GOT3 (cell line): ENCODE measurements around the gene GRIK5.

ENCODE experiments used
- DNase-seq: peaks from one replicate; lab custom pipeline; 2025; ENCODE audit warnings: mixed read lengths; lab: John Stamatoyannopoulos, UW

GRIK5 gene

GRCh38 chr19:42076380-42076944 lies 6.5 kb upstream of the GRIK5 start:
- no peak for DNase-seq

GRCh38 chr19:42075616-42076379 lies 5.8 kb upstream of the GRIK5 start, which contains the start of gene ZNF574:
Gene ZNF574 (plus strand): TSS chr19:42076166. CDS start chr19:42078607, 2,441 bp downstream.
- DNase-seq: peak; percentile 92

DNA sequence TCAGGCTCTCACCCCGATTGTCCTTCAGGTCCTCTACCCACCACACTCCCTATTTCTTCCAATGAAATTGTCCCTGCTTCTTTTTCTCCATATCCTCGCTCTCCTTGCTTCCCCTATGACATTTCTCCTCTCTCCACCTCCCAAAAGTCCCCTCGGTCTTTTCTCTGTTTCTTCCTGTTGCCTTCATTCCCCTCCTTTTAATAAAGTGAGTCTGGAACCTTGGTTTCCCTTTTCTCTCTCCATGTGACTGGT lies 5.3 kb upstream of the GRIK5 start:
- DNase-seq: no peak

- no peak for DNase-seq
These were observed 4.7 kb upstream of the GRIK5 start for GRCh38 chr19:42074513-42075363.

DNA sequence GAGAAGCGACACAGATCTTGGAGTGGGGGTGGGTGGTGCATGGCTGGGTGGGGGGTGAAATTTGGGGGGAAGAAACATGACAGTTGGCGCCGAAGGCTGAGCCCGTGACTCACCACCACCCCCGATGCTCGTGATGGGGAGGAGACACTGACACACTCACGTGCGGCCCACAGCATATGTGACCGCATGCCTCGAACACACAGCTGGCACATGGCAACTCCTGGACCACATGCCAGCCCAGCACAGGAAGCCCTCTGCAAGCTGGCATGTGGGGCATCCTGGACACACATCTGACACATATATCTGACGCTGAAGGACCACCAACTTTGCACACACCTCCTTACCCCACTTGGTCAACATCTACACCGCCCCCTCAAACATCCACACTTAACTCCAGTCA lies 1.2 kb upstream of the GRIK5 start:
- DNase-seq: no peak

DNA sequence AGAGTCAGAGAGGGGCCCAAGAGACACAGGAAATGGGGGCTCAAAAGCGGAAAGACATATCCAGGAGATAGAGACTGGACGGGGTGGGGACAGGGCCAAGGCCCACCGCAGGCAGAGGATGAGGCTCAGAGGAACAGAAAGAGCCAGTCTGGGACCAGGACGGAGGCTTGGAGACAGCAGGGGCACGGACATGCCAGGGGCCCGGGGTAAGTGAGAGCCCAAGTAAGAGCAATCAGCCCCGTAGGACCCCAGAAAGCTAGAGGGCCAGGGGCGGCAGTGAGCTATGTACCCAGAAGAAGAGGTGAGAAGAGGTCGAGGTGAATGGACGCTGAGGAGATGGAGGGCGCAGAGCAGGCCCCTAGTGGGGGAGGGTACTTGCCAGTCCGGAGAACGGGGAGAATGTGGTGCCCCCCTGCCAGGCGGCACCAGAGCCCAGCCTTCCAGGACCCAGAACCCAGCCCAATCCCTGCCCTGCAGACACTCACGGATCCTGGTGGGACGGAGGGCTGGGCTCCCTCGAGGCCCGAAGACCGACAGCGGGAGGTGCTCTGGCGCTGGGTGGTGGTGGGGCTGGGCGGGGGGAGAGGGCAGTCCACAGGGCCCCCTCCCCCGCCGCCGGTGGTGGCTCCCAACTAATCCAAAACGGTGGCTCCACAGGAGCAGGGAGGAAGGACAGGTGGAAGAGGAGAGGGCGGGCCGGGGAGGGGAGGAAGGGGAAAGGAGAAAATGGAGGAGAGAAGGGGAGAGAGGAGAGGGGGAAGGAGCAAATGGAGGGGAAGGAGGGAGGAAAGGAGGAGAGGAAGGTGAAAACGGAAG lies 1.0 kb downstream of the GRIK5 start:
- DNase-seq: no peak

- DNase-seq: no peak
These were observed 1.6 kb downstream of the GRIK5 start for GRCh38 chr19:42068361-42068755.

- no peak for DNase-seq
These were observed 2.6 kb downstream of the GRIK5 start for GRCh38 chr19:42067315-42067888.

DNA sequence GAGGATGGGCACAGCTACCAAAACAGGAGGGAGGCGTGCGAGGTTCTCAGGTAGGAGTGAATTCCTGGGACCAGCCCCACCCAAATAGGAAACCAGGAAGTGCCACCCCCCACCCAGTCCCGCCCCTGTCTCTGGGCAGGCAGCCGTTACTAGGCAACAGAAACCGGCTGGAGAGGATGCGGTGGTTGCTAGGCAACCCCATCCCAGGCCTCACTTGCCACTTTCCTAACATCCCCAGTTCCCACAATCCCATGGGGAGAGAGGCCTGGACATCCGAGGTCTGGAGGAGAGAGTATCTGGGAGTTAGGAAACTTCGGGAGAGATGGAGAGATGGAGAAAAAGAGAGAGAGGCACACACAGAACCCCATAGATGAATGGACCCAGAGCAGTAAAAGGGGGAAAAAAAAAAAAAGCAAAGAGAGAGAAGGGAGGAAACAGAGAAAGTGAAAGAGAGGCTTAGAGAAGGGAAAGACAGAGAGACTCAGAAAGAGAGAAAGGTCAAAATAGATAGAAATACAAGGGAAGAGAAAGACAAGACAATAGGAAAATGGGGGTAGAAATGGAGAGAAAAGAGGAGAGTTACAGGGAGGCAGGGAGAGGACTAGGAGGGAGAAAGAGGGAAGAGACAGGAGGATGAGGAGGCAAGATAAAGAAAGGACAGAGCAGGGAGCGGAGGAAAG lies 3.8 kb downstream of the GRIK5 start:
- no peak for DNase-seq

DNA sequence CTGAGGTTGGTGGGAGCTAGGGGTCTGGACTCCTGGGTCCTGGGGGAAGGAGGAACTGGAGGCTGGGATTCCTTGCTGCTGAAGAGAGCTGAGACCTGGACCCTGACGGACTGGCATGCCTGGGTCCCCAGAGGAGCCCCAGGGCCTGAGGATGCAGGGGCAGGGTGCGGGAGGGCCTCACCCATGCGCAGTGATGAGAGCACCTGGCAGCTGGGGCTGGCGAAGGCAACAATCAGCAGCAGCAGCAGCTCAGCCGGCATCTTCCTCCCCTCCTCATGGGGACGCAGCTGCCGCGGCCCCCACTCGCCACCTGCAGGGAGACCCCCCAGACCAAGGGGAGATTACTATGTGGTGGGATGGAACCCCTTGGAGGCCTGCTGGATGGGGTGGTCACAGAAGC lies 4.5 kb downstream of the GRIK5 start:
- no peak for DNase-seq

- DNase-seq: no peak
These were observed 5.0 kb downstream of the GRIK5 start for GRCh38 chr19:42065051-42065450.

GRCh38 chr19:42064432-42064831 lies 5.6 kb downstream of the GRIK5 start:
- no peak for DNase-seq

GRCh38 chr19:42062381-42062780 lies 7.6 kb downstream of the GRIK5 start:
- DNase-seq: no peak

DNA sequence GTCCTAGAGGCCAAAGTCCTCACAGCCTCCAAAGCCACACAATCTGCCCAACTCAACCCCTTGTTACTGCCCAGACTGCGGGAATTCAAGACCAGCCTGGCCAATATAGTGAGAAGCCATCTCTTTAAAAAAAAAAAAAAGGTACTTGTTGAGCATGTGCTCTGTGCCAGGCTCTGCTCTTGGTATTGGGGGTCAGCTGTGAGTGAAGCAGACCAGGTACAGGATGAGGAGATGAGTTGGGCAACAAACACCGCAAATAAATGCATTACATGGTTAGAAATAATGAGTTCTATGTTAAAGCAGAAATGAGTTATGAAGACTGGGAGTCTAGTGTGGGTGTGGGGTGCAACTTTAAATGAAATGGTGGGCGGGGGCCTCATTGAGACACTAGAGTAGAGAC lies 9.9 kb downstream of the GRIK5 start:
- DNase-seq: no peak

GRCh38 chr19:42059196-42059595 lies 10.8 kb downstream of the GRIK5 start:
- no peak for DNase-seq

GRCh38 chr19:42057846-42058245 lies 12.2 kb downstream of the GRIK5 start:
- no peak for DNase-seq

DNA sequence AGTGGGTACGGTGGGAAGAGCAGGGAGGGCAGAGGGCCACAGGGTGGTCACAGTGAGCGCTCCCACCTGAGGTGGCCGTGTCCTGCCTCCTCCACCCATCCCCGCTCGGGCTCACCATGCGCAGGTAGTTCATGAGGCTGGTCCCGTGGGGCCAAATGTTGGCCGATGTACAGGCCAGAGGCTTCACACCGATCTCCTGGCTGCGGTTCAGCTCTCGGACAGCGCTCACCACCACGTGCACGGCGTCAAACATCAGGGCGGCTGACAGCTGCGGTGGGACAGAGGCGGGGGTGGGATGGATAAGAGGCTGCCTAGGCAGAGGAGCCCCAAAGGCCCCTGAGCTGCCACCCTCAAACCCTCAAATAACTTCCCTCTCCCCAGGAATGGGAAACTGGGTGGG lies 15.8 kb downstream of the GRIK5 start:
- no peak for DNase-seq

DNA sequence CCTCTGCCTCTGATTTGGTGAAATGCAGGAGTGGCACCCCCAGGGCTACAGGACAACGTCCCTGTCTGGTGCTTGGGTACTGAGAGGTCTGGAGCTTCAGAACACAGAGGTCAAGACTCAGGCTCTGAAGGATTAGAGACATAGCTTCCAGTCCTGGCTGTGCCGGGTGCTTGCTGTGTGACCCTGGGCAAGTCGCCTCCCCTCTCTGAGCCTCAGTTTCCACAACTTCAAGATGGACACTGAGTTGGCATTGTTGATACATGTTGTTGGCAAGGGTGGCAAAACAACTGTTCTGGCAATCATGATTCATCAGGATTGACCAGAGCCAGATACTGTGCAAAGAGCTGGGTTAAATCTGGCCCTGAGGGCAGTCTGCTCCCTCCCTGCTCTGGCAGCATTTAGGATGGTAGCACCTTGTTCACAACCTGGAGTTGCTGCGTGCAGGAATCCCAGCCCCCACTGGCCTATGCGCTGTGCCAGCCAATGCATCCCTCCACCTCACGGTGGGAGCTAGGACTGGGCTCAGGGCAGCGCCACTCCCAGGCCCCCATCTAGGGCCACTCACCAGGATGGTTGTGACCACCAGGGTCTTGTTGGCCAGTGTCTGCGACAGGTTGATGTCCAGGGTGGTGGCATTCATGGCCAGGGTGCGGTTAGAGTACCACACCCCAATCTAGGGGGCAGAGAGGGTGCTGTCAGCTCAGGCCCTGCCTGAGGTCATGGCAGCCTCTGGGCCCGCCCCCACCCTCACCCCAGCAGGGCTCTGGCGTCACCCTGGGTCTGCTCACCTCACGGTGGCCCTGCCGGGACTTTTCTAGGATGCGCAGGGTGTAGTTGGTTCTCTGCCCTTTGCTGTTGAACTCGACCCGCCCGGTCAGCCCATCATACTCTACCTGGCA lies 16.7 kb downstream of the GRIK5 start:
- DNase-seq: no peak

GRCh38 chr19:42052241-42052863 lies 17.7 kb downstream of the GRIK5 start:
- DNase-seq: no peak
